GM18505 (cell line): ENCODE measurements around the gene RAPGEF5.
A peak's percentile ranks its signal among the peaks of the same experiment; 100 is the strongest.

Experiments
- ATAC-seq: cut with Tn5 transposase; IDR thresholded peaks from one replicate; pipeline ENCODE4 v1.9.1; 2021; ENCODE audit not compliant: unreplicated experiment
- POLR2A ChIP-seq: IDR thresholded peaks from 4 replicates; pipeline ENCODE4 v1.6.1; 2011; ENCODE audit warnings: borderline replicate concordance; ENCODE audit not compliant: insufficient read depth, insufficient read length; ENCODE audit errors: extremely low read depth

RAPGEF5 gene

DNA sequence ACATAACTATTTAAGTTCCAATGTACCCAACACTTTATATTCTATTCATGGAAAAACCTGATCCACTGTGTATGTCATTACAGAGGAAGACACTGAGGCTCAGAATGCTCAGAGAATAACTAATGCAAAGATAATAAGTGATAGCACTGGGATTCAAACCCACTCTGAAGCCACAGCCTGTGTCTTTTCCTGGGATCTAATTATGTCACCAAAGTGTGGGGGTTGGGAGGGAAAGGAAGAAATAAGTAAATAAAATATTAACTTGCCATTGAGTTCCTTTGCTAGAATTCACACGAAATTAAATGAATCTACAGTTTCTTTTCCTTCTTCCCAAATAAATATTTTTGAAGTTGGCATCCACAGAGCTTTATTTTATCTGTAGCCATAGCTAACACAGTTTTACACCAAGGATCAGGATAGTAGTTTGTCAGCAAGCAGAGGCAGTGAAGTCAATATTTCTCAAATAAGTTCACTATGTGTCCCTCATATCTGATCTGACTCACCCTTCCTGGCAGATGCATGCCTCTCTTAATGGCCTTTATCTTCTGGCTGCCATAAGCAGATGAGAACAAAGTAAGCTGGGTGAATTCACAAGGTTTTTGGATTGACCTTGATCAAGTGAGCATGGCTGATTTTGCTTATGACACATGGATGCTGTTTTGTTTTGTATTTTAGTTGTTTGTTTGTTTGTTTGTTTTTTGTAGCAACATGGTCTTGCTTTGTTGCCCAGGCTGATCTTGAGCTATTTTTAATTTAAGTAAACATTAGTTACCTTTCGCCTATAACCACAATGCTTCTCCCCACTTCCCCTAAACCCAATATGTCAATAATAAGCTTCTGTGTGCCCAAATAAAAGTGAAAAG lies 6.3 kb downstream of the RAPGEF5 start:
- peak; percentile 55 for ATAC-seq
- no peak for TF ChIP-seq POLR2A

DNA sequence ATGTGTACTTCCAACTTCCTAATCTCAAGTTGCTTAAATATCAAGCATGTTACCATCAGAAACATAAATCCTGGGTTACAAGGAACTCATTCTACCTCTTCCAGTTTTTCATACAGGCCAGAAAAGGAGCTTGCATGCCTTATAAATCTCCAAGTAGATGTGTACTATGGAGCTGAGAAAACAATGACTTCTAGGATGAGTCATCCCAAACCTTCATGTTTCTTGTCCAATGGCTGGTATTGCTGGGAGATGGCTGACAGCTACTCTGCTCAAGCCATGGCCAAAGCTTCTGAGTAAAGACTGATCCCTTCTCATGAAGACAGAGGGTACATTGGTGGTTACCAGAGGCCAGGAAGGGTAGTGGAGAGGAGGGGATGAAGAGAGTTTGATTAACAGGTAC lies 8.6 kb downstream of the RAPGEF5 start:
- ATAC-seq = no peak
- TF ChIP-seq POLR2A = no peak

DNA sequence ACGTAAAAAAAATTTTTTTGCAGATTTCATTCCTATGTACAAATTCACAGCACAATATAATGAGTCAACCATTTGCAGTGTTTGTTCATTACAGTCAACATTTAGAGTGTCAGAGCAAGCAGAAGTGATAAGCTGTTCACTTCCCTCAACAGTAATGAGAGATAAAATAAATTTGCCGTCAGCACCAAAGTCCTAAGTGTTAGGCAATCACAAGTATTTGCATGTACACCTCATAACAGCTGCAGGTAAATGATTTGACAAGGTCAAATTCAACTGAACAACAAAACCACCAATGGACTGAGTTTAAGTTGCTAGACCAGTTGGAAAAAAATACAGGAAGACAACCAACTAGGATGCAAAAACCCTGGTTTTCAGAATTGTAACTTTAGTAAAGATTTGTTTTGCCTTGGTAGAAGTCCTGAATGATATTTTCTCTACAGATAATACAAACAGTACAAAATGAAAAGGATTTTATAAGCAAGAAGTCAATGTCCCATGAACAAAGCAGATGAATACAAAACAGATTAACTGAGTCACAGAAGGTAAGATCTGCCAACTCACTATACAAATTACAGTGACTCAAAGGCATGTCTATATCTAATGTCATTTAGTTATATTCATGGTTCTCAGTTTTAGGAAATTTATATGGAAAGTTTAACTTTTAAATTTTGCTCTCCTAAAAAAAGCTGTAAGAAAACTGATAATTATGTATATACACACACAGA lies 10.4 kb downstream of the RAPGEF5 start:
- no peak for TF ChIP-seq POLR2A
- ATAC-seq = no peak

DNA sequence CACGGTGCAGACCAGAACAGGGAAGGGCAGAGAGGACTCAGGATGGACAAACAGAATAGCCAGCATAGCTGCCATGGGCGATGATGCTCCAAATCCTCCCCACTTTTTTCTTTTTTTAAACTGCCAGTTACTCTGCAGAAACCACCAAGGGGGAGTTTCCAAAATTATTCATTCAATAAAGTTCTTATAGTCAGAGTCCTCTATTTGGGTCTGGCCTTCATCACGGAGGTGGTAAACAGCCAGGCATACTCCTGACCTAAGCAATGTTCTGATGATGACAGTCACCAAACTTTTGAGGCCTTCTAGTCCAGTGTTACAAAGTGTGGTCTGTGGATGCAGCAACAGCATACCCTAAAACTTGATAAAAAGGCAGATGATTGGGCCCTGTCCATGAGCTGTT lies 12.3 kb downstream of the RAPGEF5 start:
- TF ChIP-seq POLR2A = no peak
- ATAC-seq = no peak

DNA sequence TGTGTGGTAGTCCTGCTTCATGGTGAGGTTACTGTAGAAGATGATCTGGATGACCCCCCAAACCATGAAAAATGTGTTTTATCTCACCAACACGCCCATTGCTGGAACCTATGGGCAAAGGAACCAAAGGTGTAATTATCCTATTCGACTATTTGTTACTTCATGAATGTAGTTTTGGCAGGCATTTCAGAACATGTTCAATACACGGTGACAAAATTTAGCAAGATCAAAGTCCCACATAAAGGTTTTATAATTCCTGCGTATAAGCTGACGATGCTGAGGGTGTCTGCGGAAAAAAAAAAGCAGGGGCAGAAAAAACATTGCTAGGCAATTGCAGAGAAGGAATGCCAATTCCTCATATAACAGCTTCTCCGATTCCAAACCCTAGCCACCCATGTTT lies 13.3 kb downstream of the RAPGEF5 start:
- TF ChIP-seq POLR2A = no peak
- ATAC-seq = no peak

DNA sequence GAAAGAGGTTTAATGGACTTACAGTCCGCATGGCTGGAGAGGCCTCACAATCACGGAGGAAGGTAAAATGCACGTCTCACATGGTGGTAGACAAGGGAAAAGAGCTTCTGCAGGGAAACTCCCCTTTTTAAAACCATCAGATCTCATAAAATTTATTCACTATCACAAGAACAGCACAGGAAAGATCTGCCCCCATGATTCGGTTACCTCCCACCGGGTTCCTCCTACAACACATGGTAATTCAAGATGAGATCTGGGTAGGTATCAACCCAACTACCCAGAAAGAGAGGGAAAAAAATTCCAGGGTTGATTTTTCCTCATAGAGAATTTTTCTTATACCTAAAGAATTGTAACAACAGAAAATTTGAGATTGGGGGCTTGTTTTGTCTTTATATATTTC lies 13.9 kb downstream of the RAPGEF5 start:
- no peak for ATAC-seq
- no peak for TF ChIP-seq POLR2A

DNA sequence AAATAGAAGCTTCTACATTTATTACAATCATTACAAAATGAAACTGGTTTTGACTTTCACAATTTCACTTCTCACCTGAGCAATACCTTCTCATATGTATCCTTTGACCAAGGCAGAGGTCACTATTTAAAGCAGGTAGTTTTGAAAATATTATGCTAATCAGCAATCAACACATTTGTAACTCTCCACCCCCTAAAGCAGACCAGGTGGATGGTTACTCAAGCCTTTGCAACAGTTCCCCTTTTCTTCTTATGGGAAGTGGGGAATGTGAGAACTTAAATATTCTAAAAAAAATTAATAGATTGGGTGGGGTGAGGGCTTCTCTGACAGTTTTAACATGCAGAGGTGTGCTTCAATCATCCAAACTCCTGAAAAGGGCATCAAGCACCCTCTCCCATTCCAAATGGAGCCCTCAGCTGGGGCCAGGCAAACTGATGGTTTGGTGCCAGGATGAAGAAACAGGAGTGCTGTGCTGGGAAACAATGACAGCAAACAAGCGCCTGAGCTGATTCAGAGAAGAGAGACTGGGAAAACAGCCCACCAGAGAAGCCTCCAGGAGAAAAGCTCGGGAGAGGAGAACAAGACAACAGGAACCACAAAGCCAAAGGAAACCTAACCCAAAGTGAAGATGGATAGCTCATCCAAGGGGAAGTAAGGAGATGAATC lies 17.1 kb downstream of the RAPGEF5 start:
- TF ChIP-seq POLR2A = no peak
- no peak for ATAC-seq

DNA sequence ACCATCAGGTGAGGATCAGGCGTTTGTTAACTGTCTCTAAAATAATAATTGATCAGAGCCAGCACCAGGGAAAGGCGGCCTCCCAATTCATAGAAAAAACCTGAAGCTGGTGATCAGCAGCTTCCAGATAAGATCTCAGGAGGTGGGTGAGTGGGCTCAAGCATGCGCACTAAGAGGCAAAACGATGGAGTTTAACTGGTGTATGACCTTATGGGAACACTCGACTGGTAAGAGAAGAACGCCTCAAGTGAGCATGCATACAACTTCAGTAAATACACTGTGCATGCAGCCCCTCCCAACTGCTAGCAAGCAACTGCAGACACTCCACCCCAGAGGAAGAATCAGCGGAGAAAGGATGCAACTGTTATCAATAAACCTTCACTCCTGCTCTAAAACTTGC lies 18.1 kb downstream of the RAPGEF5 start:
- no peak for ATAC-seq
- TF ChIP-seq POLR2A = no peak

DNA sequence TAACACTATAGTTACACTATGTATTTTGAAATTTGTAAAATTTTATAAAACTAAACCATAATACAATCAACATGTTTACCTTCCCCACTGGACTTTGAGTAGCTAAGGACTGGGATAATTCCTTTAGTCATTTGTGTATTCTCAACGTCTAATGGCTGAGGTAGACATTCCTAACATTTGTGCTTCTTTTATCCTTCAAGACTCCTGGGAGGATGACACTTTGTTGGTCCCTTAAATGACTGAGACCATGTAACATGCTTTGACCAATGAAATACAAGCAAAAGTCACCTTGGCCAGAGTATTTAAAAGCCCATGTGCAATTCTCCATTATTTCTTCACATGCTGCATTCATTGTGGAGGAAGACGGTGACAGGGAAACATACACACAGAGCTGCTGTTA lies 18.5 kb downstream of the RAPGEF5 start:
- no peak for ATAC-seq
- no peak for TF ChIP-seq POLR2A

DNA sequence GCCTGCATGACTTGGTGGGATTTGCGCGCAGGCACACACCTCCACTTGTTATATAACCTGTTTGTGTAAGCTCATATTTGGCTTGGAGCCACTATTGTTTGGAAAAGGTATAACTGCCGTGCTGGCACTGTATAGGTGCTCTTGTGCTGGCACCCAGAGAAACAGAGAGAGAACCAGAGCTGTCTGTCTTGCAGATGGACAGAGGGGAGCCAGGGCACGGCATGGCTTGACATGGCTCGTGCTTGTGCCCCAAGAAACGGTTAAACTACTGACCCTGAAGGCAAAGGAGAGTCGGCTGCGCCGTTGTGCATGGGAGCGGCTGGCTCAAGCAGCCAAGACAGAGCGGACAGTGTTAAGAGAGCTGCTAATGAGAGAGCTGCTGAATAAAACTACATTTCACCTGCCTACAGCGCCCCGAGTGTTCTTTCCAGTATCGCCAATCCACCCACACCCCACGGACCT lies 23.2 kb downstream of the RAPGEF5 start:
- no peak for ATAC-seq

DNA sequence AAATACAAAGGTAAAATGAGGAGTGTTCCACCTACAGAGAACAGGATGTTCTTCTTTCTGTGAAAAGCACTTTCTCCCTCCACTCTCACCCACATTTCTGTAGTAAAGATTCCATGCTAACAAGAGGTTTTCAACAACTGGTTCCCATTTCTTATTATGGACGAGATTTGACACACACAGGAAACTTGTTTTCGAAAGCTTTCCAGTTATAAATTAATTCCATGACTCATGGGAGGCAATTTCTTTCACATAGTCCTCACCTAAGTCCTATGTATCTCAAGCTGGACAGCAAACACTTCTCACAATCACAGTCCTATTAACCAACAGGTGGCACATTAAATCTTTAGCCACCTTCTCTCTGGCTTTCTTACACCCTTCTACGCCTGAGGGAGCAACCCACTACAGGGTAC lies 24.5 kb downstream of the RAPGEF5 start:
- TF ChIP-seq POLR2A = no peak
- ATAC-seq = no peak

More for the DNA sequence above, 23.2 kb downstream of the RAPGEF5 start:
- TF ChIP-seq POLR2A = no peak

DNA sequence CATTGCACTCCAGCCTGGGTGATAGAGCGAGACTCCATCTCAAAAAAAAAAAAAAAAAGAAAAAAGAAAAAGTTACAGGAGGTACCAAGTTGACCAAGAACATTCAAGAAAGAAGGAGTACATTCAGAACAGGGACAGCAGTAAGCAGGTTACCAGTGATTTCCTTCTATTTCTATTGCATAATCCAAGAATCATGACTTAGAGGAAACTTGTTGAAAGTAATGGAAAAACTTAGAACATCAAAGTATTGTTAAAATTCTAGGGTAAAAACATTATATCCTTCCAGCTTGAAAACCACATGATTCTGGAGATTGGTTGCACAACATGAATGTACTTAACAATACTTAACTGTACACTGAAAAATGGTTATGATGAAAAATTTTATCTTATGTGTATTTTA lies 25.2 kb downstream of the RAPGEF5 start:
- ATAC-seq = no peak
- TF ChIP-seq POLR2A = no peak

DNA sequence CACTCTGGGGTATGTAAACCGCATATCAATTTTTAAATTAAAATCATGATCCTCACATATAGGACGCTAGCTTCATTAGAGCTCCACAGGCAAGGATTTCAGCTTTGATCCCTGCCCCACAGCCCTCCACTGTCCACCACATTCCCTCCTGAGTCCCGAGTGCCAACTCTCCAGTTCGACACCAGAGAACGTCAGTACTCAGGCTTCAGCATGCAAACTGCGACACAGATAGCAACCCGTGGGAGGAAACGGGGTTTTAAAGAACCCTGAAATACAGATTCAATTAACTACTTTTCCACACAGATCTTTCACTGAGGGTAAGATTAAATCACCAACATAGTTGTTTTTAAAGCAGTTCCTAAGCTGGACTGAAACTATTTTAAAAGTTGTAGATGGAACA lies 26.1 kb downstream of the RAPGEF5 start:
- ATAC-seq = no peak
- no peak for TF ChIP-seq POLR2A

DNA sequence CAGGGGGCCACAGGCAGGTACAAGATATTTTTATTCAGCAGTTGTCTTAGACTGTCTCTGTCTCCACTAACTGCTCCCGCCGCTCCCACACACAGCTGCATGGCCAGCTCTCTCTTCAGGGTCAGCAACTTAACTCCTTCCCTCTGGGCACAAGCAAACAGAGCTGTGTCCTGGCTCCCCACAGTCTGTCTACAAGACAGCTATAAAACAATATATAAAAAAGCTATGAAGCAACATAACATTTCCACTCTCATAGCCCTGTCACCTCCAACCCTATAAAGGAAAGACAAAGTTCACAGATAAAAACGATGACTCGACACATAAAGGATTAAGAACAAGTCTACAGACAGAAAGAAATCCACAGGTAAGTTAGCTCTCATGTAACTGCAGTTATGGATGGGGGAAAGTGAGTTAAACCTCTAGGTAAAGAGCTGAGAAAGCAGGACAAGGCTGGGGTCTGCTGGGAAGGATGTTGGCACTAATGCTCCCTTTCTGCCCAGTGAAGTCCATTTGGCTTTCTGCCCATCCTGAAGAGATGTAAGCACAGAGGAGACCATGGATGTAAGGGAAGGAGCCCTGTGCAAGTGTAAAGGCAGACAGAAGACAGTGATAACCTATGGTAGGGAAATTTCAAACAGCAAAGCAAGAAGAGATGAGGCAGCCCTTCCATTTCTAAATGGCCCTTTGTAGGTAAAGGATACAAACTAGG lies 27.0 kb downstream of the RAPGEF5 start:
- TF ChIP-seq POLR2A = no peak
- no peak for ATAC-seq

DNA sequence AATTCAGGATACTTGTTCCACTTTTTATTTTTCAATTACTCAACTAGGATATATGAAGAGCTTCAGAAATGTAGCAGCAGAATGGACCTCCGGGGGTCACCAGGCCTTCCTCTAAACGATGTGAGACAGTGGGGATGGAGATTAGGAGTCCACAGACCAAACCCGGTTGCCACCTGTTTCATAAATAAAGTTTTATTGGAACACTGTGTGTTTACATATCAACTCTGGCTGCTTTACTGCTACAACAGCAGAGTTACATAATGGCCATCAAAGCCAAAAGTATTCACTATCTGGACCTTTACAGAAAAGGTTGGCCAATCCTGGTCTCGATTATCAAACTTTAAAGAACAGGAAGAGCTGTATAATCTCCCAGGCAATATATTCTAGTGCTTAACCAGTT lies 30.8 kb downstream of the RAPGEF5 start:
- no peak for ATAC-seq
- no peak for TF ChIP-seq POLR2A
